Endothelial cell of umbilical vein (primary cell): ENCODE results near the gene SLC13A5. TPM values are rescaled to one million over a fixed set of nuclear protein-coding genes. Genes with fewer than 3 reads are reported as not detected.

Source experiments
- BruUV-seq: library from RNA; stranded (reverse); fragments of 400-500 nt; replicated peaks from 2 replicates; lab custom pipeline; 2021; lab: Mats Ljungman, UMichigan
- CTCF ChIA-PET: fragments of 300-600, 350-600 bp; sonication (Branson Sonifier 250); formaldehyde crosslinking; loops from one replicate; lab custom pipeline; 2021; ENCODE audit warnings: antibody characterized with exemption, inconsistent platforms; lab: Charles Lee
- POLR2A ChIA-PET: fragments of 300-600, 350-600 bp; sonication (Branson Sonifier 250); formaldehyde crosslinking; loops from one replicate; lab custom pipeline; 2021; ENCODE audit warnings: antibody characterized with exemption, inconsistent platforms; lab: Charles Lee
- DNase-seq: peaks from one replicate; pipeline ENCODE4 v3.0.0-alpha.2; 2011; ENCODE audit warnings: low read depth, low spot score
- FAIRE-seq: peaks from 2 replicates; lab custom pipeline; 2011; peaks lifted over from hg19 to GRCh38; lab: Jason Lieb, UNC
- H2AFZ ChIP-seq: 2 replicates; pipeline ENCODE4 v1.6.0; 2012; ENCODE audit warnings: low read depth, low read length, control low read depth, inconsistent platforms
- H3K27ac ChIP-seq: 2 replicates; pipeline ENCODE4 v1.5.1; 2011; ENCODE audit warnings: low read depth, mild to moderate bottlenecking, control low read depth, low read length, moderate library complexity; ENCODE audit not compliant: insufficient read depth
- H3K27me3 ChIP-seq, 2 experiments: 2 replicates each; pipeline versions ENCODE4 v1.6.0 to v1.6.1; 2011; ENCODE audit warnings: low read length in 2 of 2, mixed read lengths in 1 of 2; ENCODE audit not compliant: control insufficient read depth in 2 of 2, insufficient read depth in 2 of 2
- H3K36me3 ChIP-seq, 2 experiments: 2 replicates in 1 of 2; 3 replicates in 1 of 2; pipeline ENCODE4 v1.5.1; 2011; ENCODE audit warnings: low read length in 2 of 2, mild to moderate bottlenecking in 1 of 2, moderate library complexity in 1 of 2; ENCODE audit not compliant: control insufficient read depth in 2 of 2, insufficient read depth in 2 of 2; ENCODE audit errors: extremely low read depth in 1 of 2
- H3K4me1 ChIP-seq: 3 replicates; pipeline ENCODE4 v1.5.1; 2011; ENCODE audit warnings: mild to moderate bottlenecking, low read length; ENCODE audit not compliant: control insufficient read depth, insufficient read depth; ENCODE audit errors: extremely low read depth
- H3K4me2 ChIP-seq: 2 replicates; pipeline ENCODE4 v1.6.1; 2011; ENCODE audit warnings: low read length, control low read depth, mixed read lengths; ENCODE audit not compliant: insufficient read depth
- H3K4me3 ChIP-seq, 3 experiments: fragments of 200-600 bp in 1 of 3; sonication (generic), shearing (Covaris generic) in 1 of 3; replicated peaks in 1 of 3; 2 replicates each; pipeline ENCODE4 v1.5.1; 2011 to 2016; ENCODE audit warnings: control low read depth in 3 of 3, low read length in 3 of 3, mild to moderate bottlenecking in 2 of 3, inconsistent platforms in 1 of 3, low read depth in 1 of 3, moderate library complexity in 1 of 3; ENCODE audit not compliant: insufficient read depth in 1 of 3
- H3K79me2 ChIP-seq: 2 replicates; pipeline ENCODE4 v1.6.0; 2012; ENCODE audit warnings: low read length, inconsistent platforms; ENCODE audit not compliant: control insufficient read depth, insufficient read depth
- H3K9ac ChIP-seq: replicated peaks from 2 replicates; pipeline ENCODE3; 2011; ENCODE audit warnings: low read length, control low read depth; ENCODE audit not compliant: insufficient read depth; ENCODE audit errors: extremely low read depth
- H3K9me1 ChIP-seq: replicated peaks from 3 replicates; pipeline ENCODE4 v1.6.0; 2011; ENCODE audit warnings: mild to moderate bottlenecking, low read length; ENCODE audit not compliant: control insufficient read depth, insufficient read depth; ENCODE audit errors: extremely low read depth
- H3K9me3 ChIP-seq: replicated peaks from 2 replicates; pipeline ENCODE4 v1.5.1; 2012; ENCODE audit warnings: low read length, inconsistent platforms; ENCODE audit not compliant: control insufficient read depth, insufficient read depth
- H4K20me1 ChIP-seq: replicated peaks from 2 replicates; pipeline ENCODE3; 2011; ENCODE audit warnings: mild to moderate bottlenecking, low read length; ENCODE audit not compliant: control insufficient read depth, insufficient read depth; ENCODE audit errors: extremely low read depth
- EZH2 ChIP-seq: IDR thresholded peaks from 2 replicates; pipeline ENCODE4 v1.6.1; 2012; ENCODE audit warnings: borderline replicate concordance, low read depth, mild to moderate bottlenecking, moderate library complexity, low read length, inconsistent platforms; ENCODE audit not compliant: severe bottlenecking
- FOS ChIP-seq: IDR thresholded peaks from 2 replicates; pipeline ENCODE4 v1.6.1; 2011; ENCODE audit warnings: mild to moderate bottlenecking, low read length, moderate library complexity, borderline replicate concordance; ENCODE audit not compliant: insufficient read depth
- GATA2 ChIP-seq: IDR thresholded peaks from 2 replicates; pipeline ENCODE4 v1.7.0; 2011; ENCODE audit warnings: low read depth, mild to moderate bottlenecking, moderate library complexity, mixed read lengths, low read length; ENCODE audit not compliant: insufficient read length, insufficient read depth
- JUN ChIP-seq: IDR thresholded peaks from 2 replicates; pipeline ENCODE4 v1.6.1; 2011; ENCODE audit warnings: borderline replicate concordance, low read depth; ENCODE audit not compliant: insufficient read length, insufficient read depth
- MYC ChIP-seq: IDR thresholded peaks from one replicate; pipeline ENCODE4 v1.6.1; 2011; ENCODE audit warnings: mild to moderate bottlenecking, low read depth, low read length
- POLR2A ChIP-seq: IDR thresholded peaks from 2 replicates; pipeline ENCODE4 v1.6.1; 2012; ENCODE audit warnings: low read depth, mild to moderate bottlenecking, control low read depth, low read length
- POLR2AphosphoS5 ChIP-seq: IDR thresholded peaks from 2 replicates; pipeline ENCODE4 v1.6.1; 2012; ENCODE audit warnings: low read depth, mild to moderate bottlenecking, control low read depth, low read length, moderate library complexity; ENCODE audit not compliant: insufficient read depth
- dilution Hi-C: fragments of 300-500 bp; cut with MboI; formaldehyde crosslinking; loops from one replicate; pipeline ENCODE4 v1.15.0; 2019; ENCODE audit warnings: low sequenced_read_pairs; ENCODE audit not compliant: extremely low pct_ligation_motif_present
- intact Hi-C: fragments of 100-400 bp; cut with micrococcal nuclease; formaldehyde crosslinking; loops from one replicate; pipeline ENCODE4 v1.10.0; 2022
- polyA plus RNA-seq, 4 experiments: library from polyadenylated mRNA; depleted of rRNA in 3 of 4; stranded (reverse) in 3 of 4; unstranded in 1 of 4; fragments of >200 nt; gene quantifications; 2 replicates each; pipeline versions ENCODE4 v1.2.1 to v1.2.3, GENCODE V29; 2011 to 2012; ENCODE audit warnings: missing spikeins in 1 of 4
- total RNA-seq: library from RNA; stranded (reverse); gene quantifications from 2 replicates; pipeline ENCODE4 v1.2.3, GENCODE V29; 2021
- TF ChIP-seq, protein P1 (sequence below), 2 donors: IDR thresholded peaks; 1 replicate in 1 of 2; 2 replicates in 1 of 2; pipeline ENCODE4 v1.5.1; 2011; ENCODE audit warnings: low read length in 2 of 2, mild to moderate bottlenecking in 2 of 2, moderate library complexity in 2 of 2, control low read depth in 1 of 2, inconsistent platforms in 1 of 2, low read depth in 1 of 2; ENCODE audit not compliant: insufficient read depth in 1 of 2; ENCODE audit errors: extremely low read depth in 1 of 2
- TF ChIP-seq, protein P2 (sequence below): IDR thresholded peaks from 2 replicates; pipeline ENCODE4 v1.6.1; 2011; ENCODE audit not compliant: insufficient read depth, insufficient read length

SLC13A5 gene
- total and polyA plus RNA-seq, 2 donors (not counting 3 experiments of a cell fraction or from before 2014, with no cell fraction given), result 0.03 TPM; not detected in 1

DNA sequence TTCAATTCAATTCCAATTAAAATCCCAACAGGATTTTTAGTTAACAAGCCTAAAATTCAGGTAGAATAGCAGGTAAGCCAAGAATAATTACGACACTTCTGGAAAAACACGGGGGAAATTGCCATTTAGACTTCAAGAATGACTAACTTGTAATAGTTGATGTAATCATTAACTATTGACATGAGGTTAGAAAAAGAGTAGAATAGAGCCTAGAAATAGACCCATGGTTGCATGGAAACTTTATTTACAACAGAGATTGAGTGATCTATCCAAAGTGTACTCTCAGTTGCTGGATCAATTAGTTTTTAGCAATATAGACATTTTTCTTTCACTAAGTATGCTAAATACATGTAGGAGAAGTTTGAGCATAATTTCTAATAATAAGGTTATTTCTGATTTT is 3.6 kb upstream of the SLC13A5 start:
- no peak for TF ChIP-seq JUN
- TF ChIP-seq POLR2AphosphoS5, result no peak
- TF ChIP-seq GATA2, result no peak
- TF ChIP-seq EZH2, result no peak
- no peak for TF ChIP-seq FOS
- TF ChIP-seq, protein P1, sequence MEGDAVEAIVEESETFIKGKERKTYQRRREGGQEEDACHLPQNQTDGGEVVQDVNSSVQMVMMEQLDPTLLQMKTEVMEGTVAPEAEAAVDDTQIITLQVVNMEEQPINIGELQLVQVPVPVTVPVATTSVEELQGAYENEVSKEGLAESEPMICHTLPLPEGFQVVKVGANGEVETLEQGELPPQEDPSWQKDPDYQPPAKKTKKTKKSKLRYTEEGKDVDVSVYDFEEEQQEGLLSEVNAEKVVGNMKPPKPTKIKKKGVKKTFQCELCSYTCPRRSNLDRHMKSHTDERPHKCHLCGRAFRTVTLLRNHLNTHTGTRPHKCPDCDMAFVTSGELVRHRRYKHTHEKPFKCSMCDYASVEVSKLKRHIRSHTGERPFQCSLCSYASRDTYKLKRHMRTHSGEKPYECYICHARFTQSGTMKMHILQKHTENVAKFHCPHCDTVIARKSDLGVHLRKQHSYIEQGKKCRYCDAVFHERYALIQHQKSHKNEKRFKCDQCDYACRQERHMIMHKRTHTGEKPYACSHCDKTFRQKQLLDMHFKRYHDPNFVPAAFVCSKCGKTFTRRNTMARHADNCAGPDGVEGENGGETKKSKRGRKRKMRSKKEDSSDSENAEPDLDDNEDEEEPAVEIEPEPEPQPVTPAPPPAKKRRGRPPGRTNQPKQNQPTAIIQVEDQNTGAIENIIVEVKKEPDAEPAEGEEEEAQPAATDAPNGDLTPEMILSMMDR (IDR thresholded peaks at IDR 0.05; ENCODE audit: extremely low read depth in 1 of 2, insufficient read depth in 1 of 2, low read depth in 1 of 2, low read length in 2 of 2), result no peak
- TF ChIP-seq POLR2A, result no peak
- no peak for TF ChIP-seq MYC
- TF ChIP-seq, protein P2, sequence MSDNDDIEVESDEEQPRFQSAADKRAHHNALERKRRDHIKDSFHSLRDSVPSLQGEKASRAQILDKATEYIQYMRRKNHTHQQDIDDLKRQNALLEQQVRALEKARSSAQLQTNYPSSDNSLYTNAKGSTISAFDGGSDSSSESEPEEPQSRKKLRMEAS, result no peak
- dilution Hi-C loops, result no loop called here
- no peak for DNase-seq
- no peak overlapping the region for H3K4me3 ChIP-seq
- H3K4me2 ChIP-seq, result no peak overlapping the region
- no peaks in the 10 kb centered on the region for H3K9me1 ChIP-seq
- FAIRE-seq, result no peak
- no peaks in the 10 kb centered on the region for H3K9me3 ChIP-seq
- no TSS peak for BruUV-seq
- ChIA-PET CTCF (interaction anchor here (0.7 kb wide), 1 partner anchor 24 kb away, joined by 3 read pairs; no protein-coding TSS in a partner anchor), POLR2A (no interaction called here)
- H3K79me2 ChIP-seq, result no peaks in the 10 kb centered on the region
- H3K36me3 ChIP-seq, result no peaks in the 10 kb centered on the region
- no peaks in the 10 kb centered on the region for H4K20me1 ChIP-seq
- intact Hi-C loops, result no loop called here
- H3K27me3 ChIP-seq, result peaks cover 20 to 36% of the 10 kb centered on the region in 2 experiments
- no peak overlapping the region for H2AFZ ChIP-seq
- no peak overlapping the region for H3K9ac ChIP-seq
- H3K27ac ChIP-seq, result no peak overlapping the region
- H3K4me1 ChIP-seq, result no peaks in the 10 kb centered on the region
